IMR-90 (cell line): ENCODE measurements around the gene PPP1R14C.

Experiments used
- CEBPB ChIP-seq: IDR thresholded peaks from 2 replicates; pipeline ENCODE4 v1.6.1; 2012; ENCODE audit warnings: low read depth, low read length, improper control_type of control experiment
- CHD1 ChIP-seq: IDR thresholded peaks from 2 replicates; pipeline ENCODE4 v1.6.1; 2012; ENCODE audit warnings: low read depth, low read length, improper control_type of control experiment
- ELK1 ChIP-seq: fragments of 150-350 bp; IDR thresholded peaks from 2 replicates; pipeline ENCODE4 v1.6.1; 2016; ENCODE audit warnings: low read depth, mild to moderate bottlenecking, low read length, moderate library complexity, borderline replicate concordance
- FOS ChIP-seq: fragments of 150-350 bp; IDR thresholded peaks from 2 replicates; pipeline ENCODE4 v1.6.1; 2016; ENCODE audit warnings: low read depth, low read length
- MAFK ChIP-seq: IDR thresholded peaks from 2 replicates; pipeline ENCODE4 v1.6.1; 2012; ENCODE audit warnings: low read depth, low read length, improper control_type of control experiment
- POLR2A ChIP-seq: IDR thresholded peaks from 2 replicates; pipeline ENCODE4 v1.6.1; 2012; ENCODE audit warnings: mild to moderate bottlenecking, low read depth, low read length
- RAD21 ChIP-seq: IDR thresholded peaks from 2 replicates; pipeline ENCODE4 v1.6.1; 2012; ENCODE audit warnings: low read length, improper control_type of control experiment
- RCOR1 ChIP-seq: IDR thresholded peaks from 2 replicates; pipeline ENCODE4 v1.6.1; 2012; ENCODE audit warnings: mild to moderate bottlenecking, low read length, improper control_type of control experiment; ENCODE audit not compliant: insufficient replicate concordance
- RFX5 ChIP-seq: IDR thresholded peaks from 2 replicates; pipeline ENCODE4 v1.8.0; 2012; ENCODE audit warnings: low read depth, mild to moderate bottlenecking, low read length, moderate library complexity
- TF ChIP-seq, protein P1 (sequence below): conservative IDR thresholded peaks from 2 replicates; pipeline ENCODE4 v1.5.1; 2012; ENCODE audit warnings: mild to moderate bottlenecking, low read depth, low read length, improper control_type of control experiment

DNA sequence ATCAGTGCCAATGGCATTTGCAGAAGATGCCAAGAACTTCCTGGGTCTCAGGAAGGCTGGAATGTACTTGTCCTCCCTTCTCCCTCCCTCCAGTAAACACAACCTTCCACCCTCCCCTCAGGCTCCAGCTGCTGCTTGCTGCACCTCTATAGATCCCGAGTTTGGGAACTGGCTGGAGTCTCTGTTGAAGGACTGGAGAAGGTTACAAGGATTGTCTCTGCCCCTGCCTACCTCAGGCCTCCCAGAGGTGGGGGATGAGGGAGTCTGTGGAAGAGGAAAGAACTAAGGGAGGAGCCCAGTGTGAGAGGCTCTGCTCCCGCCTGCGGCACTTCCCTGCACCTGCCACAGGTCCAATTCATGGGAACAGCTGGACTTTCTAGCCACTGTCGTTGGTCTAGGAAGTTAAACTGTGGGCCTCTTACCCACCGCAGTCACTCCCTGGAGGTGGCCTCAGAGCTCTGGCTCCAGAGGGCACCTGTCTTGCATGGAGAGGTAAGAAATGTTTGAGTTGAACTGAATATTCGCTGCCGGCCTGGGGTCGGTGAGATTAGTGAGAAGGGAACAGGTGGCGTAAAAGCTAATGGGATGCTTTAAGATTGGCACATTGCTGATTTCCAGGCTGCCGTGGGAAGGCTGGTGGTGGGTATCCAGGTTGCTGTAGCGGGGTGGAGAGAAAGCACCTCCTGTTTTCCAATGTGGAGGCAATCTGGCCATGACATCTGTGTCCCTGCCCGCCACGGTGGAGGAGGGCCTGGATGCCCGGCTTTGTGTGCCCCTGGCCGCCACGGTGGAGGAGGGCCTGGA is 54.3 kb downstream of the PPP1R14C start:
- TF ChIP-seq, protein P1, sequence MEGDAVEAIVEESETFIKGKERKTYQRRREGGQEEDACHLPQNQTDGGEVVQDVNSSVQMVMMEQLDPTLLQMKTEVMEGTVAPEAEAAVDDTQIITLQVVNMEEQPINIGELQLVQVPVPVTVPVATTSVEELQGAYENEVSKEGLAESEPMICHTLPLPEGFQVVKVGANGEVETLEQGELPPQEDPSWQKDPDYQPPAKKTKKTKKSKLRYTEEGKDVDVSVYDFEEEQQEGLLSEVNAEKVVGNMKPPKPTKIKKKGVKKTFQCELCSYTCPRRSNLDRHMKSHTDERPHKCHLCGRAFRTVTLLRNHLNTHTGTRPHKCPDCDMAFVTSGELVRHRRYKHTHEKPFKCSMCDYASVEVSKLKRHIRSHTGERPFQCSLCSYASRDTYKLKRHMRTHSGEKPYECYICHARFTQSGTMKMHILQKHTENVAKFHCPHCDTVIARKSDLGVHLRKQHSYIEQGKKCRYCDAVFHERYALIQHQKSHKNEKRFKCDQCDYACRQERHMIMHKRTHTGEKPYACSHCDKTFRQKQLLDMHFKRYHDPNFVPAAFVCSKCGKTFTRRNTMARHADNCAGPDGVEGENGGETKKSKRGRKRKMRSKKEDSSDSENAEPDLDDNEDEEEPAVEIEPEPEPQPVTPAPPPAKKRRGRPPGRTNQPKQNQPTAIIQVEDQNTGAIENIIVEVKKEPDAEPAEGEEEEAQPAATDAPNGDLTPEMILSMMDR, result no peak
- no peak for TF ChIP-seq RAD21
- TF ChIP-seq RCOR1, result no peak
- no peak for TF ChIP-seq FOS
- no peak for TF ChIP-seq POLR2A
- TF ChIP-seq ELK1, result no peak
- TF ChIP-seq RFX5, result no peak
- no peak for TF ChIP-seq CEBPB
- TF ChIP-seq CHD1, result no peak
- TF ChIP-seq MAFK, result no peak
